SIG-M5 treated with dmso at 0.1 percent for 504 hours (cell line): ENCODE measurements around the gene DLG5.

Experiments used
- DNase-seq: peaks from one replicate; lab custom pipeline; 2025; ENCODE audit not compliant: unreplicated experiment; lab: John Stamatoyannopoulos, UW

DLG5 gene

GRCh38 chr10:77868523-77868922 lies 58.0 kb downstream of the DLG5 start:
- DNase-seq, result no peak

DNA sequence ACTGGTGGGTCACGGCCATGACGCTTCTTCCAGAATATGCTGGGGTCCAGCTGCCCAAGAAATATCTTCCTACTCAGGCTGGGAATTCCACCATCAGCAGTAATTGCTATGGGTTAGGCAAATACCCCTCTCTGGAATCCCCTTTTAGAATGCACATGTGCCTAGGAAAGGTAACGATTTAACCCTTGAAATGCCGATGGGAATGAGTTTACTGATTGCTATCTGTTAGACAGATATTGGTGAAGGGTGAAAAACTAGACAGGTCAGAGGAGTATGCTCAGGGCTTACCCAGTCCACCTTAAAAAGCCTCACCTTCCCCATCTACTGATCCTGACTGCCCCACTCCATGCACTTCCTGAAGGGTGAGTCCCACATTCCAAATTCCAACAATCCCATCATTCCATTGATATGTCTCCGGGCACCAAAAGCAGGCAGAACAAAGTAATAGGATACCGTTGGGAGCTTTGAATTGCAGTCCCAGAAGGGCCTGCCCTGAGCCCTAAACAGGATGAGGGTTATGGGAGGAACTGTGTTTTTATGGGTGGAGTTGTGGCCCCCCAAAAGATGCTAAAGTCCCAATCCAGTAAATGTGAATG lies 59.3 kb downstream of the DLG5 start:
- no peak for DNase-seq

GRCh38 chr10:77866598-77866997 lies 60.0 kb downstream of the DLG5 start:
- no peak for DNase-seq

GRCh38 chr10:77865580-77866324 lies 60.8 kb downstream of the DLG5 start:
- DNase-seq, result no peak

DNA sequence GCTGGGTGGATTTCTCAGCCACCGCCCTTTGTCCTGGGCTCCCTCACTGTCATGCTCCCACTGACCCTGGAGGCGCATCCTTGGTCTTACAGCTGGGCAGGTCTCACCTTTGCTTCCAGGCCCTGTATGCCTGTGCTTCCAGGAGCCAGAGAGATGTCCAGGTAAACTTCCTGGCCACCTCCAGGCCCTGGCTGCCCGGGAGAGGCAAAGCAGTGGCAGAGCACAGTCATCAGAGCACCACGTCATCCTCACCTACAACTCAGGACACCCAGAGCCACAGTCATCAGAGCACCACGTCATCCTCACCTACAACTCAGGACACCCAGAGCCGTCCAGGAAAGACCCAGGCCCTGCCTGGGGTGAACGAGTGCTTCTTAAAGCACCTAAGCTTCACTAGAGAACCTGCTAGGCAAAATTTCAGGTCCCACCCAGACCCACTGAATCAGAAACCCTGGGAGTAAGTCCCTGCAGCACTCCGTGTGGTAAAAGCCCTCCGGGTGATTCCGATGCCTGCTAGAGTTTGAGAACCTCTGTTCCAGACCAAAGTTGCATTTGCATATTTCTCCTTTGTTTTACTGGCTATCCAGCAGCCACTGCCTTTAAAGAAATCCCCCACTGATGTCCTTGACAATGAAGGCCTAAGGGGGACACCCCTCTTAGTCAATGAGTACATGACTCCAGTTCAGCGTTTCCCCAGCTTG lies 62.3 kb downstream of the DLG5 start:
- DNase-seq, result no peak

- DNase-seq, result no peak
These were observed 63.1 kb downstream of the DLG5 start for GRCh38 chr10:77863446-77863845.

- no peak for DNase-seq
These were observed 64.0 kb downstream of the DLG5 start for GRCh38 chr10:77862595-77862994.

GRCh38 chr10:77861366-77861765 lies 65.2 kb downstream of the DLG5 start:
- DNase-seq, result no peak

- no peak for DNase-seq
These were observed 66.7 kb downstream of the DLG5 start for GRCh38 chr10:77859865-77860282.

DNA sequence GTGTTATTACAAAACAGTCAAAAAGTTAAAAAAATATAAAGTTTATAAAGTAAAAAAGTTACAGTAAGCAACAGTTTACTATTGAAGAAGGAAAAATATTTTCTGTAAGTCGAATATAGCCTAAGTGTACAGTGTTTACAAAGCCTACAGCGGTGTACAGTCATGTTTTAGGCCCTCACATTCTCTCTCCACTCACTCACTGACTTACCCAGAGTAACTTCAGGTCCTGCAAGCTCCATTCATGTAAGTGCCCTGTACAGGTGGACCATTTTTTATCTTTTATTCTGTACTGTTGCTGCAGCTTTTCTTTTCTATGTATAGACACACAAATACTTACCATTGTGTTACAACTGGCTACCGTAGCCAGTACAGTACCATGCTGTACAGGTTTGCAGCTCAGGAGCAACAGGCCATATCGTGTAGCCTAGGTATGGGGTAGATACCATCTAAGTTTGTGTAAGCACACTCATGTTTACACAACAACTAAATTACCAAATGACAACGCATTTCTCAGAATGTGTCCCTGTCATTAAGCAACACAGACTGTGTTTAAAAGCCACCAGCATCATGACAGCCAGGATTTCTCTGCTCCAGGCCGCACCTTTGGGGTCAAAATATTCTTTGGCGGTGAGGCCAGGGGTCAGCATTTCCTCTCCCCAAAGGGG lies 67.2 kb downstream of the DLG5 start:
- DNase-seq, result no peak

- peak; percentile 36 for DNase-seq
These were observed 69.3 kb downstream of the DLG5 start for GRCh38 chr10:77857272-77857671.

DNA sequence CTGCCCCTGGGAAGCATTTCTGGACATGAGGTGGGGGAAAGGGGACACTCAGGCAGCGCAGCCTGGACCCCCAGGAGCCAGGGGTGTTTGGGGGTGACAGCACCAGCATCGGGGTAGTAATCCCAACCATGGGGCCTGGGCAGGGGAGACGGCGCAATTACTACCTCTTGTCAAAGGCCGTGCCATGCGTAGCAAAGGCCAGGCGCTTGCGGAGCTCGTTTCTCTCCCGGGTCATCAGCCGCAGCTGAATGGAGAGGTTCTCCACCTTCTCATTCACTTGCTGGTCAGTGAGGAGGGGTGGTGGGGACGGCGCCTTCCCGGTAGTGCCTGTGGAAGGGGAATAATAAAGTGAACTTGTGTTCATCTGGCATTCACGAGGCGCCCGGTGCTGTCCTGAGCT lies 70.0 kb downstream of the DLG5 start:
- DNase-seq, result no peak

DNA sequence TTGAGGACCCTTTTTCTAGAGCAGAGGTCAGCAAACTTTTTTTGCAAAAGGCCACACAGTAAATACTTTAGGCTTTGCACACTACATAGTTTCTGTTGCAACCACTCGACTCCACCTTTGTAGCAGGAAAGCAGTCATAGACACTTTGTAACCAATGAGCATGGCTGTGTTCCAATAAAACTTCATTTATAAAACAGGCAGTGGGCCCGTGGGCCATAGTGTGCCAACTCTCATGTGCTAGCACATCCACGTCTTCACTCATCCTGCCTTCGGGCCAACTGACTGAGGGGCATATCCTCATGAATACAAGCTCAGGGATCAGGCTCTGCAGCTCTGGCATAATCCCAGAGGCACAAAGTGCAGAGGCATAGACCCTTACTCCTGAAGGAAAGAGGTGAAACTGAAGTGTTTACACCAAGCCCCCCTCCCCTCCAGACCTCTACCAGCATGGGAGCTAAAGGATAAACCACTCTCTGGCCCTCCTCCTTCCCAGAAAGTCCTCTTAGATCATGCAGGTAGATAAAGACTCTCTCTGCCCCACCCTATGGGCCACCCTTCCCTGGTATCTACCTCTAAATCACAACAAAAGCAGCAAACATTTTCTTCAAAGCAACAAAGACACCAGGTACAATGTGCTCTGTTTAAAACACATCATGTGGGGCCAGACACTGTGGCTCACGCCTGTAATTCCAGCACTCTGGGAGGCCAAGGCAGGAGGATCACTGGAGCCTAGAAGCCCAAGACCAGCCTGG lies 71.0 kb downstream of the DLG5 start:
- no peak for DNase-seq

- no peak for DNase-seq
These were observed 72.4 kb downstream of the DLG5 start for GRCh38 chr10:77854115-77854514.

- no peak for DNase-seq
These were observed 73.3 kb downstream of the DLG5 start for GRCh38 chr10:77853256-77853655.

DNA sequence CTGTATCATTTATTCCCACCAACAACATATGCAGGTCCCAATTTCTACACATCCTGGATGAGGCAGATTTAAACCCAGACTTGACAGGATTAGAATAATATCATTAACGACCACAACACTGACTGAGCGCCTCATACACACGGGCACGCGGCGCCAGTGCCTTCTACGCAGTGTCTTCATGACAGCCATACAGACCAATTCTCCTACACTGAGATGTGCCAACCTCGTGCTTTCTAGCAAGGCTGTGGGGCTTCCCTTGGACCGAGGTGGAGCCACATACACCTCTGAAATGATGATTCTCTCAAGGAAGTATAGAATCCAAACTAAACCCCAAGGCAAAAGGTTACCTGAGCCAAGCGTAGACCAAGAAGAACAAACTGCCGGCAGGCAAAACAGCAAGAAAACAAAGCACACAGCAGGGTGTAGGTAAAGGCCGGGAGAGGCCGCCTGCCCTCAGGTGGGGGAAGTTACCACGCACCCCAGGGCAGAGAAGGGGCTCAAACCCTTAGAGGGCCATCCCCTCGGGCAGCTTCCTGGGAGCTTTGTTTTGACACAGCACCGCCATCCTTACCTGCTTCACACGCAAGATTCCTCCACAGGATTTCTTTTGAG lies 75.8 kb downstream of the DLG5 start:
- no peak for DNase-seq

GRCh38 chr10:77849039-77849664 lies 77.4 kb downstream of the DLG5 start:
- DNase-seq, result no peak

DNA sequence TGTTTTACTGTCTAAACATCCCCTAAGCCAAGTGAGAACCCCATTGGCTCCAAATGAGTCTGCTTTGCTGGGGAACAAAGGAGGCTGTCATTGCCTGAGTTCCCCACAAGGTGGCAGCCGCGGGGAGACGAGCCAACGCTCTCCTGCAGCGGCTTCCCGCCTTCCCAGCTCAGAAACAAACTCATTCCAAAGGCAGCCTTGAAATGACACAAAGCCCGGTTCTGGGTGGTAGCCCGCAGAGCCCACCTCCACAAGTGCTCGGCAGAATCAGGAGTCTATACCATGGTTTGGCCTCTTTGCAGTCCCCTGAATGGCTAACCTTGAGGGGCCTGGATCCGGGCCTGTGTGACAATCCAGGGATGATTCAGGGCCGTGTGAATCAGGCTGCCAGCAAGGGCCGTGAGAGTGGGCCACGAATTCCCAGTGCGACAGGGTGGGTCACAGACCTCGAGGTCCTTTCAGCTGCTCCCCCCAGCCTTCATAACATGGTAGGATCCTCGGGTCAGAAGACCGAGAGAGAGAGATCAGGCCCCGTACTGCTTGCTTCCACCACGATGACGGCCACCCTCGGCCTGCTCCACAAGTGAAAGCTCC lies 79.7 kb downstream of the DLG5 start:
- DNase-seq, result peak; percentile 12

DNA sequence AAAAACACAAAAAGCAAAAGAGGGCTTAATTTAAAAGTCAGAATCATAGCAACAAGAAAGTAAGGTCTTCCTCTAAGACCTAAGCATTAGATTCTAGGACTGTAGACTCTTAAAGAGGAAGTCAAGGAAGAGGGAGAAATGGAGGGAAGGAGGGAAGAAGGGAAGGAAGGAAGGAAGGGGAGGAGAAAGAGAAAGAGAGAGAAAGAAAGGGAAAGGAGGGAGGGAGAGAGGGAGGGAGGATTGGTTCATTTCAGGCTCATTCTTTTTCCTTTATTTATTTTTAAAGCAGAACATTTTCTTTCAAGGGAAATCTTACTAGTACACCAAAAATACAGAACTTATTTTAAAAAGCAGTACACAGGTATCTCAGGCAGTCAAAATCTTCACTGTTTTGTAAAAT lies 81.1 kb downstream of the DLG5 start:
- DNase-seq, result no peak
